Astrocyte (in vitro differentiated cells and primary cell): ENCODE measurements around the gene SLC45A3. TPM values are rescaled to one million over a fixed set of nuclear protein-coding genes. Genes with fewer than 3 reads are reported as not detected.

Source experiments
- DNase-seq: peaks from one replicate; pipeline ENCODE4 v3.0.0-alpha.2; 2010; ENCODE audit warnings: low read depth
- FAIRE-seq: peaks from 2 replicates; lab custom pipeline; 2011; peaks lifted over from hg19 to GRCh38; lab: Jason Lieb, UNC
- H2AFZ ChIP-seq: 2 replicates; pipeline ENCODE4 v1.6.0; 2012; ENCODE audit warnings: low read depth, low read length, inconsistent platforms
- H3K27ac ChIP-seq: 2 replicates; pipeline ENCODE4 v1.5.1; 2011; ENCODE audit warnings: low read depth, low read length, inconsistent platforms
- H3K27me3 ChIP-seq: 2 replicates; pipeline ENCODE4 v1.6.0; 2011; ENCODE audit warnings: low read length, inconsistent platforms; ENCODE audit not compliant: insufficient read depth
- H3K36me3 ChIP-seq: 2 replicates; pipeline ENCODE4 v1.5.1; 2011; ENCODE audit warnings: low read length, inconsistent platforms; ENCODE audit not compliant: insufficient read depth
- H3K4me1 ChIP-seq: 2 replicates; pipeline ENCODE4 v1.5.1; 2011; ENCODE audit warnings: low read length, inconsistent platforms; ENCODE audit not compliant: insufficient read depth
- H3K4me2 ChIP-seq: 2 replicates; pipeline ENCODE4 v1.6.0; 2012; ENCODE audit warnings: low read length, inconsistent platforms
- H3K4me3 ChIP-seq: 2 replicates; pipeline ENCODE4 v1.5.1; 2011; ENCODE audit warnings: low read depth, mild to moderate bottlenecking, low read length, inconsistent platforms; ENCODE audit not compliant: insufficient read depth
- H3K79me2 ChIP-seq: 2 replicates; pipeline ENCODE4 v1.6.0; 2012; ENCODE audit warnings: mild to moderate bottlenecking, low read length, inconsistent platforms; ENCODE audit not compliant: insufficient read depth
- H3K9ac ChIP-seq: 2 replicates; pipeline ENCODE4 v1.6.0; 2012; ENCODE audit warnings: mild to moderate bottlenecking, low read length, inconsistent platforms
- H3K9me3 ChIP-seq: 2 replicates; pipeline ENCODE4 v1.5.1; 2012; ENCODE audit warnings: low read depth, mild to moderate bottlenecking, low read length, inconsistent platforms; ENCODE audit not compliant: insufficient read depth
- H4K20me1 ChIP-seq: 2 replicates; pipeline ENCODE4 v1.6.0; 2012; ENCODE audit warnings: low read length, inconsistent platforms; ENCODE audit not compliant: insufficient read depth
- H3K27ac Mint-ChIP-seq: one replicate; pipeline ENCODE4 v1.8.0; 2021; ENCODE audit warnings: mild to moderate bottlenecking, mixed read lengths; ENCODE audit not compliant: unreplicated experiment
- H3K27me3 Mint-ChIP-seq: one replicate; pipeline ENCODE4 v1.8.0; 2021; ENCODE audit warnings: low read depth, mixed read lengths; ENCODE audit not compliant: unreplicated experiment
- H3K36me3 Mint-ChIP-seq: one replicate; pipeline ENCODE4 v1.8.0; 2021; ENCODE audit warnings: low read depth, mixed read lengths; ENCODE audit not compliant: unreplicated experiment
- H3K4me1 Mint-ChIP-seq: one replicate; pipeline ENCODE4 v1.8.0; 2021; ENCODE audit warnings: low read depth, mixed read lengths; ENCODE audit not compliant: unreplicated experiment
- H3K4me3 Mint-ChIP-seq: one replicate; pipeline ENCODE4 v1.8.0; 2021; ENCODE audit warnings: mild to moderate bottlenecking, moderate library complexity, mixed read lengths; ENCODE audit not compliant: unreplicated experiment
- H3K9me3 Mint-ChIP-seq: one replicate; pipeline ENCODE4 v1.8.0; 2021; ENCODE audit warnings: mild to moderate bottlenecking, mixed read lengths; ENCODE audit not compliant: unreplicated experiment
- EZH2 ChIP-seq: IDR thresholded peaks from 2 replicates; pipeline ENCODE4 v1.6.1; 2012; ENCODE audit warnings: mild to moderate bottlenecking, low read length, inconsistent platforms; ENCODE audit not compliant: insufficient read depth
- total RNA-seq: library from RNA; stranded (reverse); gene quantifications from 2 replicates; pipeline ENCODE4 v1.2.1, GENCODE V29; 2021
- TF ChIP-seq, protein P1 (sequence below): IDR thresholded peaks from 2 replicates; pipeline ENCODE4 v1.5.1; 2011; ENCODE audit warnings: low read depth, mild to moderate bottlenecking, inconsistent platforms, low read length, moderate library complexity; ENCODE audit not compliant: insufficient read depth

The SLC45A3 gene
- total RNA-seq, 1 donor from 2014 or later = 7.1 TPM

DNA sequence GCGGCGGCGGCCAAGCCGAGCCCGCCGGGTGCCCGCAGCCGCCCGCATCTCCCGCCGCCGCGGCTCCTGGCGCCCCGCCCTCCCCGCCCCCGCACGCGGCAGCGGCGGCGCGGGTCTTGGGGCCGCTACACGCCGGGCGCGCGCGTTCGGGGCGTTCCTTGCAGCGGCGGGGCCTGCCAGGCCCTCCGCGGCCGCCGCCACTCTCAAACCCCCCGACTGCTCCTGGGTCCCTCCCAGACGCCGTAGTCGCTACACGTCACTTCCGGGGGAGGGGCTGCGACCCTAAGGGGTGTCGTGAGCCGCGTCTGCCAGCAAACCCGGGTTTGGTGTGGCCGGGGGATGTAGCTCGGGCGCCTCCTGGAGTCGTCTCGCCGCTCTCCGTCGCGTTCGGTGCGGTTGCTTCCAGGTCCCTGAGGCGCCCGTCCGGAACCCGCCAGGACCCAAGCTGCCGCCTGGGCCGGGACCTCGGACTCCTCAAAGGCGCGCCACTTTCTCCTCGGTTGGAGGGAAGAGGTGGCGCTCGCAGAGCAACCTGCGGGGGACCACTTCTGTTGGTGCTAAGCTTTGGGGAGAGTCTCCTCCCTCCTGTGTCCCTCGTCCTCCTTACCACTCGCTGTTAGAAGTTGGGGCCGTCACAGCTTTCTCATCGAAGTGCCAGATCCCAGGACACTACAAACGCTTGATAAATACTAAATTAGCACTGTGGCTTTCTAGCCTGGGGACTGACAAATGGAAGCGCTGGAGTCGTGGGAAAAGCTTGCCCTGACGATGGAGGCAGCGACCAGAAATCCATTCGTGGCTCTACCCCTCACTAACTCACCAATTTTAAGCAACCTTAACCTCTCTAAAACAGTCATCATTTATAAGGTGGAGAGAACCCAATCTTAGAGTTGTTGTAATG lies 48.3 kb downstream of the SLC45A3 start, which contains the start of gene ELK4:
Gene ELK4, minus strand, starts transcription at position 244 of the 901 bp plus-strand sequence. CDS start 8,129 bp downstream, outside the sequence.
- H3K9me3 ChIP-seq = no peaks in the 10 kb centered on the region
- FAIRE-seq (no peak), DNase-seq (peak; percentile 93)
- no peaks in the 10 kb centered on the region for H3K27me3 ChIP-seq
- H3K4me1 Mint-ChIP-seq = peaks cover 16% of the 10 kb centered on the region
- peak within 1 kb of the TSS; percentile 99 for H3K27ac Mint-ChIP-seq
- peak within 1 kb of the TSS; percentile 95 for H3K9ac ChIP-seq
- H3K9me3 Mint-ChIP-seq = no peaks in the 10 kb centered on the region
- no peak for TF ChIP-seq EZH2
- TF ChIP-seq, protein P1, sequence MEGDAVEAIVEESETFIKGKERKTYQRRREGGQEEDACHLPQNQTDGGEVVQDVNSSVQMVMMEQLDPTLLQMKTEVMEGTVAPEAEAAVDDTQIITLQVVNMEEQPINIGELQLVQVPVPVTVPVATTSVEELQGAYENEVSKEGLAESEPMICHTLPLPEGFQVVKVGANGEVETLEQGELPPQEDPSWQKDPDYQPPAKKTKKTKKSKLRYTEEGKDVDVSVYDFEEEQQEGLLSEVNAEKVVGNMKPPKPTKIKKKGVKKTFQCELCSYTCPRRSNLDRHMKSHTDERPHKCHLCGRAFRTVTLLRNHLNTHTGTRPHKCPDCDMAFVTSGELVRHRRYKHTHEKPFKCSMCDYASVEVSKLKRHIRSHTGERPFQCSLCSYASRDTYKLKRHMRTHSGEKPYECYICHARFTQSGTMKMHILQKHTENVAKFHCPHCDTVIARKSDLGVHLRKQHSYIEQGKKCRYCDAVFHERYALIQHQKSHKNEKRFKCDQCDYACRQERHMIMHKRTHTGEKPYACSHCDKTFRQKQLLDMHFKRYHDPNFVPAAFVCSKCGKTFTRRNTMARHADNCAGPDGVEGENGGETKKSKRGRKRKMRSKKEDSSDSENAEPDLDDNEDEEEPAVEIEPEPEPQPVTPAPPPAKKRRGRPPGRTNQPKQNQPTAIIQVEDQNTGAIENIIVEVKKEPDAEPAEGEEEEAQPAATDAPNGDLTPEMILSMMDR = peak; percentile 39
- H3K27me3 Mint-ChIP-seq = no peaks in the 10 kb centered on the region
- H3K4me2 ChIP-seq = peak within 1 kb of the TSS; percentile 92
- H3K36me3 Mint-ChIP-seq = no peaks in the 10 kb centered on the region
- H3K79me2 ChIP-seq = peaks cover 40% of the 10 kb centered on the region
- H3K4me3 Mint-ChIP-seq = peak within 1 kb of the TSS; percentile 99
- H3K4me3 ChIP-seq = peak within 1 kb of the TSS; percentile 88
- H3K27ac ChIP-seq = peak within 1 kb of the TSS; percentile 93
- peaks cover 15% of the 10 kb centered on the region for H4K20me1 ChIP-seq
- H3K4me1 ChIP-seq = peaks cover 3% of the 10 kb centered on the region
- H2AFZ ChIP-seq = peak within 1 kb of the TSS; percentile 96
- H3K36me3 ChIP-seq = no peaks in the 10 kb centered on the region

DNA sequence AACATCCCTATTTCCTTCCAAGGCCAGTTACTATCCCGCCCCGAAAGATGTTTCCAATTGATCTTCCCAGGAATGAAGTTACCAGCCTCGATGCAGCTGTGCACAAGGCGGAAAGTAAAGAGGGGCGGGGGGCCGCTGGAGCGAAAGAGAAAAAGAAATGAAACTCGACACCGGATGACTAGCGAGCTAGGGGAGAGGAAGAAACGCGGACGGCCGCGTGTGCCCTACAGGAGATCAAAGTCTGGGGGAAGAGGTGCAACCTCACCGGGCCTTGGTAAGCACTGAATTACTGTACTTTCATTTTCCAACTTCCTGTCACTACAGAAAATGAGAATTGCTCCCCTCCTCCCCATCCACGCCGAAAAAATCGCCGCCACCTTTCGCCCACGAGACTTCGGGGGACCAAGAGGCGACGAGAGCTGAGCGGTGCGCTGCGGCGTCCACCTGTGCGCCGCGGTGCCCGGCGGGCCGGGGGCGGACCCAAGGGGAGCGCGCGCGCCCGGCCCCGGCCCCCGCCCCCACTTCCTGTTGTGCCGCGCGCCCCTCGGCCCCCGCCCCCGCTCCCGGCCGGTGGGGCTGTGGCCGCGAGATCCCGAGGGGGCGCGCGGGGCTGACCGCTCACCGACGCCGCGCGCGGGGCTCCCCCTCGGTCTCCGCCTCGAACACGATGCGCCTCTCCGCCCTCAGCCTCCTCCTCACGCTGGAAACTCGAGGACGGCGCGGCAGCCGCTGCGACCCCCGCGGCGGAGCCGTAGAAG lies 49.1 kb downstream of the SLC45A3 start:
- TF ChIP-seq EZH2 = no peak
- TF ChIP-seq, protein P1 = no peak
- Mint-ChIP-seq H3K27me3 (no peaks in the 10 kb centered on the region), H3K4me1 (peaks cover 14% of the 10 kb centered on the region), H3K36me3 (no peaks in the 10 kb centered on the region), H3K4me3 (peak overlapping the region; percentile 99), H3K9me3 (no peaks in the 10 kb centered on the region), H3K27ac (peak overlapping the region; percentile 99)
- Histone ChIP-seq H3K27ac (peak overlapping the region; percentile 93), H3K4me1 (peaks cover 3% of the 10 kb centered on the region), H4K20me1 (peaks cover 23% of the 10 kb centered on the region), H2AFZ (peak overlapping the region; percentile 50), H3K36me3 (no peaks in the 10 kb centered on the region), H3K4me2 (peak overlapping the region; percentile 92), H3K27me3 (no peaks in the 10 kb centered on the region), H3K9ac (peak overlapping the region; percentile 95), H3K9me3 (no peaks in the 10 kb centered on the region), H3K4me3 (peak overlapping the region; percentile 88), H3K79me2 (peaks cover 48% of the 10 kb centered on the region)
- no peak for FAIRE-seq
- peak; percentile 75 for DNase-seq
